ENCODE measurements around the gene COL4A2.
A peak's percentile ranks its signal among the peaks of the same experiment; 100 is the strongest.

Gene COL4A2

GRCh38 chr13:110471156-110471832, 164.2 kb downstream of the COL4A2 start:
- DNase-seq = no peak
- H3K4me3 Mint-ChIP-seq = no peak overlapping the region
- H3K36me3 Mint-ChIP-seq (ENCODE audit: low read depth) = no peaks in the 10 kb centered on the region
- peaks cover 11% of the 10 kb centered on the region for H3K4me1 Mint-ChIP-seq
- H3K27me3 Mint-ChIP-seq = peaks cover 8% of the 10 kb centered on the region
- H3K27ac Mint-ChIP-seq = no peak overlapping the region
- no peak for ATAC-seq
- no peaks in the 10 kb centered on the region for H3K9me3 Mint-ChIP-seq

DNA sequence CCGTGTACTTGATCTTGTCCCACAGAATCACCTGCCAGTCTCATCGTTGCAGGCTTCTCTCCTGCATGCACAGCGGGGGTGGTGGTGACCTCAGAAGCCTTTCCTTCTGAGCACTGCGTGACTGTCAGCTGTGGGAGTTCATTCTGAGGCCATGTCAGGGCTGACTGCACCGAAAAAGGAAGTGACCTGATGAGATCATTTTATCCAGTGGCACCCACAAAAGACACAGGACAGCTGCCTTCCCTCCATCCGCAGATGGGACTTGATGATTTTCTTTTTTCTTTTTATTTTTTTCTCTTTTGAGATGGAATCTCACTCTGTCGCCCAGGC, 164.7 kb downstream of the COL4A2 start:
- peak; percentile 65 for ATAC-seq
- no peaks in the 10 kb centered on the region for H3K9me3 Mint-ChIP-seq
- no peak overlapping the region for H3K4me3 Mint-ChIP-seq
- peak; percentile 10 for DNase-seq
- H3K36me3 Mint-ChIP-seq (ENCODE audit: low read depth) = no peaks in the 10 kb centered on the region
- no peak overlapping the region for H3K27ac Mint-ChIP-seq
- H3K4me1 Mint-ChIP-seq = peaks cover 11% of the 10 kb centered on the region
- peaks cover 10% of the 10 kb centered on the region for H3K27me3 Mint-ChIP-seq

GRCh38 chr13:110472904-110473563, 165.9 kb downstream of the COL4A2 start:
- Mint-ChIP-seq H3K4me3 (no peak overlapping the region), H3K4me1 (peaks cover 11% of the 10 kb centered on the region), H3K9me3 (no peaks in the 10 kb centered on the region), H3K27me3 (peaks cover 11% of the 10 kb centered on the region), H3K27ac (no peak overlapping the region), H3K36me3 (ENCODE audit: low read depth) (no peaks in the 10 kb centered on the region)
- DNase-seq = no peak
- ATAC-seq = no peak

- Mint-ChIP-seq H3K4me1 (peaks cover 11% of the 10 kb centered on the region), H3K27me3 (peaks cover 11% of the 10 kb centered on the region), H3K36me3 (ENCODE audit: low read depth) (no peaks in the 10 kb centered on the region), H3K4me3 (no peak overlapping the region), H3K27ac (no peak overlapping the region), H3K9me3 (no peaks in the 10 kb centered on the region)
- DNase-seq = no peak
- no peak for ATAC-seq
Observed at GRCh38 chr13:110474713-110475112, 167.6 kb downstream of the COL4A2 start.

DNA sequence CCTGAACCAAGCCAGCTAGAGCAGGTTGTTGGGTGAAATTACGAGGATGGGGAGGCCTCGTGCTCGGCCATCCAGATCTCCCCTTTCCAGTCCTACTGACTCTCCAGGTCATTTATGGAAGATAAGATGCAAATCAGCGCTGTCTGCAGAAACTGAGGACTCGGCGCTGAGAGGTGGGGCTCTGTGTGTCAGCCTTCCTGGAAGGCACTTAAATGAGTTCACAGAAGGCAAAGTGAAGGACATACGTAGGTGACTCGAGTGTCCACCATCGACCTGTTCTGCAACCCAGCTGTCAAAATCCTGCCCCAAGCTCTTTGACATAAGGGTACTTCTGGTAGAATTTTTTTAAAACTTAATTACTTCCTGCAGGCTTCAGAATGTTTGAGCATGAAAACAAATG, 168.0 kb downstream of the COL4A2 start:
- H3K9me3 Mint-ChIP-seq = no peaks in the 10 kb centered on the region
- H3K36me3 Mint-ChIP-seq (ENCODE audit: low read depth) = no peaks in the 10 kb centered on the region
- no peak overlapping the region for H3K4me3 Mint-ChIP-seq
- no peak for DNase-seq
- peaks cover 11% of the 10 kb centered on the region for H3K27me3 Mint-ChIP-seq
- no peak overlapping the region for H3K27ac Mint-ChIP-seq
- no peak for ATAC-seq
- peaks cover 11% of the 10 kb centered on the region for H3K4me1 Mint-ChIP-seq

GRCh38 chr13:110475550-110476219, 168.6 kb downstream of the COL4A2 start:
- ATAC-seq (no peak), DNase-seq (no peak)
- Mint-ChIP-seq H3K27ac (no peak overlapping the region), H3K27me3 (peaks cover 10% of the 10 kb centered on the region), H3K36me3 (ENCODE audit: low read depth) (no peaks in the 10 kb centered on the region), H3K4me3 (no peak overlapping the region), H3K9me3 (no peaks in the 10 kb centered on the region), H3K4me1 (peaks cover 9% of the 10 kb centered on the region)

DNA sequence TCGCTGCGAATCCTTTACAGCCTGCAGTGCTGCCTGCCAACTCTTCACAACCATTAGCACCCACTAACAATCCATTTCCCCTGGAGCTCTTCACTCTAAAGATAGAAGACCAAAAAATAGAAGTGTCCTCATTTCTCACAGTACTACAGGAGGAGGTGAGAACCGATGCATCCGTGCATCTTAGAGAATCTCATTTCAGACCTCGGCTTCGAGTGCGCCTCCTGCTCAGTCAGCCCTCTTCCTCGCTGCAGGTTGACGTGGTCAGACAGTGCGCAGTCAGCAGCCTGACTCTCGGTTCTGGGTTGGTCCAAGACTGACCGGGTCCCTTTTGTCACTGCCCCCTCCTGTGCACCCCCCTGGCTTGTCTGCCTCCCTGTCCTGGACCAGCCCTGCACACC, 169.1 kb downstream of the COL4A2 start:
- Mint-ChIP-seq H3K36me3 (ENCODE audit: low read depth) (no peaks in the 10 kb centered on the region), H3K4me3 (no peak overlapping the region), H3K27ac (no peak overlapping the region), H3K9me3 (no peaks in the 10 kb centered on the region), H3K4me1 (peaks cover 6% of the 10 kb centered on the region), H3K27me3 (peaks cover 6% of the 10 kb centered on the region)
- no peak for DNase-seq
- no peak for ATAC-seq

GRCh38 chr13:110477706-110478245, 170.7 kb downstream of the COL4A2 start:
- no peak overlapping the region for H3K4me3 Mint-ChIP-seq
- no peak for DNase-seq
- peaks cover 3% of the 10 kb centered on the region for H3K27me3 Mint-ChIP-seq
- ATAC-seq = no peak
- no peak overlapping the region for H3K27ac Mint-ChIP-seq
- H3K36me3 Mint-ChIP-seq (ENCODE audit: low read depth) = no peaks in the 10 kb centered on the region
- H3K4me1 Mint-ChIP-seq = peaks cover 3% of the 10 kb centered on the region
- no peaks in the 10 kb centered on the region for H3K9me3 Mint-ChIP-seq

GRCh38 chr13:110478405-110479214, 171.5 kb downstream of the COL4A2 start:
- no peak overlapping the region for H3K4me3 Mint-ChIP-seq
- peaks cover 3% of the 10 kb centered on the region for H3K27me3 Mint-ChIP-seq
- ATAC-seq (no peak), DNase-seq (no peak)
- no peaks in the 10 kb centered on the region for H3K9me3 Mint-ChIP-seq
- no peaks in the 10 kb centered on the region for H3K36me3 Mint-ChIP-seq (ENCODE audit: low read depth)
- H3K4me1 Mint-ChIP-seq = peaks cover 3% of the 10 kb centered on the region
- H3K27ac Mint-ChIP-seq = no peak overlapping the region

DNA sequence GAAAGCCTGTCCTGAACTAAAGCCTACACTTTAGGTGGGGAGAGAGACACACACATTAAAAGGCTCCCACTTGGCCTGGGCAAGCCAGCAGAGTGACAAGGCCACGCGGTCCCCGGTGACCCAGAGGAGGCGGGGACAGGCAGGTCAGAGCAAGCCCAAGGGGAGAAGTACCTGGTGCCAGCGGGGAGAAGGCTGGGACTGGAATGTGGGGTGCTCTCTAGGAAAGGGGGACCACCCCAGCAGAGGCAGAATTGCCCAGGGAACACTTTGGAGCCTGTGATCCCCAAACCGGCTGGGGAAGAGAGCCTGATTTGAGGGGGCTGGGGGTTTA, 172.1 kb downstream of the COL4A2 start:
- peaks cover 3% of the 10 kb centered on the region for H3K27me3 Mint-ChIP-seq
- H3K27ac Mint-ChIP-seq = no peak overlapping the region
- H3K4me1 Mint-ChIP-seq = peaks cover 3% of the 10 kb centered on the region
- H3K9me3 Mint-ChIP-seq = no peaks in the 10 kb centered on the region
- H3K36me3 Mint-ChIP-seq (ENCODE audit: low read depth) = no peaks in the 10 kb centered on the region
- DNase-seq (no peak), ATAC-seq (no peak)
- no peak overlapping the region for H3K4me3 Mint-ChIP-seq

DNA sequence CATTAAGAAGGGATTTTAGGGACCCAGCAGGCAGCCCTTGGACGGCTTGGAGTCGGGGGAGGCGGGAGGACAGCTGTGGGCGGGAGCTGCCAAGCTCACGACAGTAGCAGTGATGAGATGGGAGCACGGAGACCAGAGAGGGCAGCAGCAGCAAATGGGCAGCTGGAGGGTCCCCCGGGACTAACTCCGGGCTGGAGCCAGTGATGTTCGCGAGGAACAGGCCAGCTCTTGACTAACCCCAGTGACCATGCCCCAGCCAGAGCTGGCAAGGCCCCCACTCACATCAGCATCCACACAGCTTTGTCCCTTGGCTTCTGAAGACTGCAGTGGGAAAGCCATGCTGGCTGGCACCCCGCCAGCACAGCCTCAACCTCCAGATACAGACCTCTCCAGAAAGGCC, 172.6 kb downstream of the COL4A2 start:
- Mint-ChIP-seq H3K27me3 (peaks cover 3% of the 10 kb centered on the region), H3K27ac (no peak overlapping the region)

GRCh38 chr13:110480161-110480560, 173.1 kb downstream of the COL4A2 start:
- no peaks in the 10 kb centered on the region for H3K9me3 Mint-ChIP-seq
- H3K27me3 Mint-ChIP-seq = peaks cover 3% of the 10 kb centered on the region
- no peaks in the 10 kb centered on the region for H3K4me1 Mint-ChIP-seq
- H3K27ac Mint-ChIP-seq = no peak overlapping the region
- ATAC-seq = no peak
- no peak for DNase-seq
- no peaks in the 10 kb centered on the region for H3K36me3 Mint-ChIP-seq (ENCODE audit: low read depth)
- H3K4me3 Mint-ChIP-seq = no peak overlapping the region

More for the DNA sequence above, 172.6 kb downstream of the COL4A2 start:
- Mint-ChIP-seq H3K36me3 (ENCODE audit: low read depth) (no peaks in the 10 kb centered on the region), H3K9me3 (no peaks in the 10 kb centered on the region), H3K4me1 (peaks cover 3% of the 10 kb centered on the region), H3K4me3 (no peak overlapping the region)
- DNase-seq (no peak), ATAC-seq (no peak)

- DNase-seq = no peak
- Mint-ChIP-seq H3K27me3 (no peaks in the 10 kb centered on the region), H3K4me1 (no peaks in the 10 kb centered on the region), H3K4me3 (no peak overlapping the region), H3K27ac (no peak overlapping the region), H3K9me3 (no peaks in the 10 kb centered on the region), H3K36me3 (ENCODE audit: low read depth) (no peaks in the 10 kb centered on the region)
- ATAC-seq = no peak
Observed at GRCh38 chr13:110483386-110483968, 176.4 kb downstream of the COL4A2 start.

GRCh38 chr13:110484290-110485048, 177.4 kb downstream of the COL4A2 start:
- Mint-ChIP-seq H3K9me3 (no peaks in the 10 kb centered on the region), H3K27ac (no peak overlapping the region), H3K36me3 (ENCODE audit: low read depth) (no peaks in the 10 kb centered on the region), H3K4me1 (no peaks in the 10 kb centered on the region), H3K4me3 (no peak overlapping the region), H3K27me3 (no peaks in the 10 kb centered on the region)
- no peak for DNase-seq
- ATAC-seq = no peak

Measured in activated naive CD8-positive, alpha-beta T cell treated with anti-CD3 and anti-CD28 coated beads, Interleukin-2, amount 50 U/mL, for 24 hours (primary cell).